Esophagus (tissue), 2 donors: ENCODE measurements around the gene MESP2. TPM values are rescaled to one million over a fixed set of nuclear protein-coding genes. Genes with fewer than 3 reads are reported as not detected.

ENCODE experiments used
- H3K27ac ChIP-seq, 2 donors: one replicate each; pipeline ENCODE4 v1.5.1; 2013; ENCODE audit warnings: low read depth in 2 of 2, mild to moderate bottlenecking in 2 of 2, inconsistent platforms in 1 of 2, low read length in 1 of 2, moderate library complexity in 1 of 2
- H3K27me3 ChIP-seq, 2 donors: one replicate each; pipeline ENCODE4 v1.6.1; 2013; ENCODE audit warnings: low read length in 2 of 2, control low read depth in 1 of 2, mild to moderate bottlenecking in 1 of 2; ENCODE audit not compliant: insufficient read depth in 2 of 2, control insufficient read depth in 1 of 2
- H3K36me3 ChIP-seq, 2 donors: one replicate each; pipeline ENCODE4 v1.6.1; 2013; ENCODE audit warnings: low read length in 1 of 2; ENCODE audit not compliant: control insufficient read depth in 2 of 2, insufficient read depth in 2 of 2
- H3K4me1 ChIP-seq, 2 donors: one replicate each; pipeline ENCODE4 v1.6.1; 2013; ENCODE audit warnings: low read length in 1 of 2; ENCODE audit not compliant: control insufficient read depth in 2 of 2, insufficient read depth in 2 of 2
- H3K4me3 ChIP-seq, 2 donors: one replicate each; pipeline ENCODE4 v1.5.1; 2013; ENCODE audit warnings: low read length in 2 of 2, mild to moderate bottlenecking in 2 of 2, low read depth in 1 of 2, moderate library complexity in 1 of 2
- H3K9me3 ChIP-seq, 2 donors: one replicate each; pipeline ENCODE4 v1.6.1; 2013; ENCODE audit warnings: mild to moderate bottlenecking in 2 of 2, low read depth in 1 of 2, low read length in 1 of 2, moderate library complexity in 1 of 2; ENCODE audit not compliant: control insufficient read depth in 2 of 2, insufficient read depth in 1 of 2
- WGBS, 2 donors: extraction: QIAGEN DNeasy Blood & Tissue Kit; methylation state at CpG; one replicate each; pipeline ENCODE4 v1.1.7; 2013; 5-methylcytosine and 5-hydroxymethylcytosine counted together
- polyA plus RNA-seq, 2 donors: library from polyadenylated mRNA; stranded (reverse); fragments of 200-250 nt; gene quantifications; one replicate each; pipeline ENCODE4 v1.2.3, GENCODE V29; 2013
- donor health status: healthy with polysubstance abuse.
- donor health status: Bipolar disorder and iron deficiency.

The MESP2 gene
- polyA plus RNA-seq, 2 donors: 0.56 to 0.75 TPM

- no peaks in the 10 kb centered on the region for H3K27me3 ChIP-seq
- H3K9me3 ChIP-seq: peaks cover 0 to 4% of the 10 kb centered on the region in 2 donors
- WGBS, 2 donors: 92% methylated on average over 4 of the region's 4 CpGs
- H3K27ac ChIP-seq: no peak overlapping the region
- H3K36me3 ChIP-seq: no peaks in the 10 kb centered on the region
- H3K4me3 ChIP-seq: no peak overlapping the region
- peaks cover 0 to 4% of the 10 kb centered on the region in 2 donors for H3K4me1 ChIP-seq
These were observed 21.6 kb downstream of the MESP2 start for GRCh38 chr15:89797678-89798201.

- 81 to 87% methylated on average over 19 to 20 of the region's 20 CpGs for WGBS, 2 donors
- Histone ChIP-seq H3K27ac (no peak overlapping the region), H3K36me3 (no peaks in the 10 kb centered on the region), H3K4me1 (peaks cover 0 to 4% of the 10 kb centered on the region in 2 donors), H3K4me3 (no peak overlapping the region), H3K9me3 (peaks cover 0 to 4% of the 10 kb centered on the region in 2 donors), H3K27me3 (no peaks in the 10 kb centered on the region)
These were observed 23.1 kb downstream of the MESP2 start for GRCh38 chr15:89799011-89799911.

- no peak overlapping the region for H3K4me3 ChIP-seq
- H3K4me1 ChIP-seq: no peaks in the 10 kb centered on the region
- 91 to 92% methylated on average over 2 of the region's 2 CpGs for WGBS, 2 donors
- no peaks in the 10 kb centered on the region for H3K36me3 ChIP-seq
- H3K27ac ChIP-seq: no peak overlapping the region
- peaks cover 0 to 4% of the 10 kb centered on the region in 2 donors for H3K9me3 ChIP-seq
- H3K27me3 ChIP-seq: no peaks in the 10 kb centered on the region
These were observed 23.9 kb downstream of the MESP2 start for GRCh38 chr15:89799918-89800498.

- no peak overlapping the region for H3K27ac ChIP-seq
- WGBS, 2 donors: 82 to 90% methylated on average over 21 of the region's 21 CpGs
- peaks cover 0 to 2% of the 10 kb centered on the region in 2 donors for H3K4me1 ChIP-seq
- peaks cover 0 to 4% of the 10 kb centered on the region in 2 donors for H3K9me3 ChIP-seq
- no peak overlapping the region for H3K4me3 ChIP-seq
- no peaks in the 10 kb centered on the region for H3K27me3 ChIP-seq
- peaks cover 0 to 4% of the 10 kb centered on the region in 2 donors for H3K36me3 ChIP-seq
These were observed 25.5 kb downstream of the MESP2 start for GRCh38 chr15:89801471-89802195.

GRCh38 chr15:89802231-89802928, 26.2 kb downstream of the MESP2 start:
- Histone ChIP-seq H3K4me3 (no peak overlapping the region), H3K9me3 (no peaks in the 10 kb centered on the region), H3K27ac (no peak overlapping the region), H3K4me1 (peaks cover 0 to 2% of the 10 kb centered on the region in 2 donors), H3K27me3 (no peaks in the 10 kb centered on the region), H3K36me3 (peaks cover 0 to 4% of the 10 kb centered on the region in 2 donors)
- 67 to 76% methylated on average over 16 of the region's 16 CpGs for WGBS, 2 donors

- Histone ChIP-seq H3K36me3 (peaks cover 0 to 4% of the 10 kb centered on the region in 2 donors), H3K4me3 (no peak overlapping the region), H3K9me3 (no peaks in the 10 kb centered on the region), H3K4me1 (peaks cover under 1 to 2% of the 10 kb centered on the region in 2 donors), H3K27me3 (no peaks in the 10 kb centered on the region), H3K27ac (no peak overlapping the region)
- WGBS, 2 donors: 76 to 89% methylated on average over 24 of the region's 24 CpGs
These were observed 27.1 kb downstream of the MESP2 start for GRCh38 chr15:89802986-89803824.

GRCh38 chr15:89803941-89804800, 28.0 kb downstream of the MESP2 start:
- H3K27me3 ChIP-seq: no peaks in the 10 kb centered on the region
- H3K27ac ChIP-seq: no peak overlapping the region
- H3K4me1 ChIP-seq: peaks cover 2 to 10% of the 10 kb centered on the region in 2 donors
- no peaks in the 10 kb centered on the region for H3K9me3 ChIP-seq
- 70 to 93% methylated on average over 29 of the region's 29 CpGs for WGBS, 2 donors
- peaks cover 0 to 4% of the 10 kb centered on the region in 2 donors for H3K36me3 ChIP-seq
- H3K4me3 ChIP-seq: no peak overlapping the region
